OCI-LY7 (cell line): ENCODE results near the gene MAPK4. TPM values are rescaled to one million over a fixed set of nuclear protein-coding genes. Genes with fewer than 3 reads are reported as not detected.
"Not testable (repeated sequence)": the region's sequence is repeated elsewhere in the genome, so short reads cannot be mapped to it uniquely, and the experiment has no call there.

Experiments used
- BruUV-seq: library from RNA; stranded (reverse); fragments of 400-500 nt; replicated peaks from 2 replicates; lab custom pipeline; 2021; lab: Mats Ljungman, UMichigan
- CTCF ChIA-PET: fragments of 300-600 bp; sonication (Branson Sonifier 250); formaldehyde crosslinking; loops from one replicate; lab custom pipeline; 2022; ENCODE audit warnings: antibody characterized with exemption; ENCODE audit not compliant: unreplicated experiment; lab: Charles Lee
- POLR2A ChIA-PET: fragments of 300-600 bp; sonication (Branson Sonifier 250); formaldehyde crosslinking; loops from one replicate; lab custom pipeline; 2022; ENCODE audit warnings: antibody characterized with exemption; lab: Charles Lee
- DNase-seq: peaks from one replicate; pipeline ENCODE4 v3.0.0-alpha.2; 2015; ENCODE audit warnings: low spot score
- H2AFZ ChIP-seq: fragments of 200-600 bp; sonication (generic), shearing (Covaris generic); 2 replicates; pipeline ENCODE4 v1.6.1; 2014; ENCODE audit warnings: mild to moderate bottlenecking, antibody characterized with exemption, low read length, moderate library complexity
- H3K27ac ChIP-seq: fragments of 200-600 bp; sonication (generic); 2 replicates; pipeline ENCODE4 v1.5.1; 2014; ENCODE audit warnings: mixed run types, low read depth, mild to moderate bottlenecking, moderate library complexity, low read length, inconsistent platforms; ENCODE audit not compliant: poor library complexity, severe bottlenecking
- H3K36me3 ChIP-seq: fragments of 200-600 bp; sonication (generic); 2 replicates; pipeline ENCODE4 v1.6.1; 2014; ENCODE audit warnings: mild to moderate bottlenecking, antibody characterized with exemption, low read length, moderate library complexity, mixed read lengths; ENCODE audit not compliant: insufficient read depth
- H3K4me1 ChIP-seq: fragments of 200-600 bp; sonication (generic); 2 replicates; pipeline ENCODE4 v1.5.1; 2014; ENCODE audit warnings: mild to moderate bottlenecking, low read length; ENCODE audit not compliant: insufficient read depth, poor library complexity, severe bottlenecking
- H3K4me2 ChIP-seq: fragments of 200-600 bp; sonication (generic); 2 replicates; pipeline ENCODE4 v1.6.1; 2014; ENCODE audit warnings: mild to moderate bottlenecking, low read length
- H3K4me3 ChIP-seq: fragments of 200-600 bp; sonication (generic); 2 replicates; pipeline ENCODE4 v1.5.1; 2014; ENCODE audit warnings: mild to moderate bottlenecking, low read depth, low read length; ENCODE audit not compliant: poor library complexity, severe bottlenecking
- H3K79me2 ChIP-seq: fragments of 200-600 bp; sonication (generic); 2 replicates; pipeline ENCODE4 v1.6.1; 2016; ENCODE audit warnings: low read depth, mild to moderate bottlenecking, low read length, moderate library complexity, mixed read lengths; ENCODE audit not compliant: insufficient read depth
- H3K9me2 ChIP-seq: fragments of 200-600 bp; sonication (generic); 2 replicates; pipeline ENCODE4 v1.6.1; 2016; ENCODE audit warnings: mild to moderate bottlenecking, low read length, mixed read lengths; ENCODE audit not compliant: insufficient read depth
- H3K9me3 ChIP-seq: fragments of 200-600 bp; sonication (generic); 2 replicates; pipeline ENCODE4 v1.6.1; 2014; ENCODE audit warnings: mild to moderate bottlenecking, mixed run types, low read length, mixed read lengths
- H4K20me1 ChIP-seq: fragments of 200-600 bp; sonication (generic); 2 replicates; pipeline ENCODE4 v1.6.1; 2014; ENCODE audit warnings: mild to moderate bottlenecking, antibody characterized with exemption, low read length, moderate library complexity, mixed read lengths; ENCODE audit not compliant: insufficient read depth
- EZH2phosphoT487 ChIP-seq: fragments of 200-600 bp; sonication (generic); IDR thresholded peaks from 2 replicates; pipeline ENCODE4 v1.6.1; 2018; ENCODE audit warnings: low read depth, borderline replicate concordance, mild to moderate bottlenecking, mixed run types, antibody characterized with exemption, low read length, moderate library complexity, mixed read lengths
- intact Hi-C: fragments of 100-400 bp; cut with micrococcal nuclease; formaldehyde crosslinking; loops from one replicate; pipeline ENCODE4 v1.10.0; 2022; ENCODE audit not compliant: unreplicated experiment
- total RNA-seq, 2 experiments: library from RNA; depleted of rRNA in 1 of 2; stranded (reverse); fragments of >200 nt in 1 of 2; shearing (Covaris generic) in 1 of 2; gene quantifications; 2 replicates each; pipeline ENCODE4 v1.2.3, GENCODE V29; 2014 to 2022
- TF ChIP-seq, protein P1 (sequence below): fragments of 200-600 bp; sonication (generic); conservative IDR thresholded peaks from 2 replicates; pipeline ENCODE4 v1.5.1; 2014; ENCODE audit warnings: mild to moderate bottlenecking, antibody characterized with exemption, low read length, moderate library complexity, mixed read lengths

The MAPK4 gene
- total RNA-seq, 2 experiments from 2014 or later: not detected

DNA sequence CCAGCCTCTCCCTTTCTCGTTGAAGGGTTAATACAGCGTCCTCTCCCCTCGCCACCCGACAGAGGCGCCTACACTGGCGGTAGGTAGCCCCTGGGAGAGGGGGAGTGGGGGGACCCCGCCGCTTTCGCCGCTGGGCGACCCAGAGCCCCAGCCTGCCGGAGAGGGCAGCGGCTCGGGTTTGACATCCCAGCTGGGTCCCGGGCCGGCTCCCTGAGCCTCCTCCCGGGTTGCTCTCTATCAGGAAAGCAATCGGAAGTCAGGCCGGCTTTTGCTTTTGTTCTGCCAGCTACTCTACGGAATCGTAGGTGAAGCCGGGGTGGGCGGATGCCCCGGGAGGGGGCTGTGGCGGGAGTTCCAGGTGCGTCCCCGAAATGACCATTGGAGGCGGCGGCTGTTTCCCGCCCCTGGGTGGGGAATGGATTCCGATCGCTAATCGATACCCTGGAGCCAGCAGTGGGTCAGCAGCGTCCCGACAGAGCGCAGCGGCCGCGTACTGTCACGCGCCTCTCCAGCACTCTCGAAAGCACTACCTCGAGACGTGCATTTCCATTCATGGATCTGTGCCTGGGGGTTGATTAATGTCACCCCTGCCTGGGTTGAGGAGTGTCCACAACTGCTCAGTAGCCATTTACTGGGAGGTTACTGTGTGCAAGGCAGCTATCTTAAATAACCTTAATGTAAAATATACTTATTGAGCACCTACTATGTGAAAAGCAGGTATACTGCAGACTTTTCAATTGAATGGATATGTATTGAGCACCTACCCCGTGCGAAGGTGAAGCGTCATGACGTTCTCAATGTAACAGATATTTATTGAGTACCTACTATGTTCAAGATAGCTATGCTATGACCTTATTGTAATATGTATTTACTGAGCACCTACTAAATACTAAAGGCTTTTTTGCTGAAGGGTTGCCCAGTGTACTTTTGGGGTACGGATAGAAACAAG, 1.1 kb downstream of the MAPK4 start:
- BruUV-seq: no TSS peak

GRCh38 chr18:50562258-50562657, 2.4 kb downstream of the MAPK4 start:
- CTCF ChIA-PET, H3K9me3 ChIP-seq, H3K79me2 ChIP-seq, POLR2A ChIA-PET, H2AFZ ChIP-seq, H3K9me2 ChIP-seq, H3K4me2 ChIP-seq, DNase-seq, H3K4me3 ChIP-seq, intact Hi-C loops, H3K27ac ChIP-seq, H4K20me1 ChIP-seq, H3K36me3 ChIP-seq, BruUV-seq, H3K4me1 ChIP-seq: not testable (repeated sequence)

More for the DNA sequence above, 1.1 kb downstream of the MAPK4 start:
- no peak for DNase-seq
- POLR2A ChIA-PET: no interaction called here
- Histone ChIP-seq H4K20me1 (no peaks in the 10 kb centered on the region), H3K27ac (no peak overlapping the region), H2AFZ (no peak overlapping the region), H3K4me1 (no peaks in the 10 kb centered on the region), H3K36me3 (no peaks in the 10 kb centered on the region), H3K4me3 (no peak overlapping the region), H3K79me2 (no peaks in the 10 kb centered on the region), H3K9me3 (no peaks in the 10 kb centered on the region), H3K9me2 (no peaks in the 10 kb centered on the region), H3K4me2 (no peak overlapping the region)
- intact Hi-C loops: no loop called here
- TF ChIP-seq EZH2phosphoT487: no peak
- TF ChIP-seq, protein P1, sequence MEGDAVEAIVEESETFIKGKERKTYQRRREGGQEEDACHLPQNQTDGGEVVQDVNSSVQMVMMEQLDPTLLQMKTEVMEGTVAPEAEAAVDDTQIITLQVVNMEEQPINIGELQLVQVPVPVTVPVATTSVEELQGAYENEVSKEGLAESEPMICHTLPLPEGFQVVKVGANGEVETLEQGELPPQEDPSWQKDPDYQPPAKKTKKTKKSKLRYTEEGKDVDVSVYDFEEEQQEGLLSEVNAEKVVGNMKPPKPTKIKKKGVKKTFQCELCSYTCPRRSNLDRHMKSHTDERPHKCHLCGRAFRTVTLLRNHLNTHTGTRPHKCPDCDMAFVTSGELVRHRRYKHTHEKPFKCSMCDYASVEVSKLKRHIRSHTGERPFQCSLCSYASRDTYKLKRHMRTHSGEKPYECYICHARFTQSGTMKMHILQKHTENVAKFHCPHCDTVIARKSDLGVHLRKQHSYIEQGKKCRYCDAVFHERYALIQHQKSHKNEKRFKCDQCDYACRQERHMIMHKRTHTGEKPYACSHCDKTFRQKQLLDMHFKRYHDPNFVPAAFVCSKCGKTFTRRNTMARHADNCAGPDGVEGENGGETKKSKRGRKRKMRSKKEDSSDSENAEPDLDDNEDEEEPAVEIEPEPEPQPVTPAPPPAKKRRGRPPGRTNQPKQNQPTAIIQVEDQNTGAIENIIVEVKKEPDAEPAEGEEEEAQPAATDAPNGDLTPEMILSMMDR: no peak
- CTCF ChIA-PET: no interaction called here

DNA sequence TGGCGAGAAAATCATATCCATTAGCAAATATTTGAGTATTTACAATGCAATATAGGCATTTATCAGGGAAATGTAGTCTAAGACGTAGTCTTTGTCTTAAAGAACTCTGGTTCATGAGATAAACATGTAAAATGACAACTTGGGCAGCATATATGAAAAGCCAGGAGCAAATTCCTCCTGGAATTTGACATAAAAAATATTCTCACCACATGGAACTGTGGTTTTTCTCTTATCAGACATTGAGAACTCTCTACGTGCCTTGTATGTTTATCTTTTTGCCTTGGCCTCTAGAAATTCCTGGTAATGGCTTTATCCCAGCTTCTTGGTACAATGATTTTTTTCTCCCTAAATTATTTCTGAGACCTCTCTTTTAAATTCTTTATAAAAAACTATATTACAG, 2.8 kb downstream of the MAPK4 start:
- TF ChIP-seq, protein P1: no peak
- no peak for TF ChIP-seq EZH2phosphoT487
- no peak overlapping the region for H3K4me3 ChIP-seq
- ChIA-PET POLR2A (no interaction called here), CTCF (no interaction called here)
- no peaks in the 10 kb centered on the region for H3K79me2 ChIP-seq
- no peaks in the 10 kb centered on the region for H4K20me1 ChIP-seq
- no peaks in the 10 kb centered on the region for H3K36me3 ChIP-seq
- no peak for DNase-seq
- intact Hi-C loops: no loop called here
- H3K9me2 ChIP-seq: no peaks in the 10 kb centered on the region
- H3K4me2 ChIP-seq: no peak overlapping the region
- H3K27ac ChIP-seq: no peak overlapping the region
- H3K4me1 ChIP-seq: no peaks in the 10 kb centered on the region
- H2AFZ ChIP-seq: no peak overlapping the region
- no TSS peak for BruUV-seq
- no peaks in the 10 kb centered on the region for H3K9me3 ChIP-seq
